RWPE2 (cell line): ENCODE measurements around the gene FFAR3.

Experiments used
- ATAC-seq: fragments of 200-7000 bp; cut with Tn5 transposase; 3 replicates; pipeline ENCODE4 v1.9.1; 2021; ENCODE audit warnings: low read depth
- DNase-seq: peaks from one replicate; pipeline ENCODE4 v3.0.0-alpha.2; 2020; ENCODE audit warnings: low spot score
- H3K27ac ChIP-seq: fragments of 450-650 bp; 2 replicates; pipeline ENCODE4 v1.5.1; 2017; ENCODE audit warnings: mild to moderate bottlenecking; ENCODE audit not compliant: poor library complexity, severe bottlenecking
- H3K27me3 ChIP-seq: fragments of 250-450 bp; sonication (Bioruptor Pico); 2 replicates; pipeline ENCODE4 v1.5.1; 2021; ENCODE audit warnings: mild to moderate bottlenecking, moderate library complexity; ENCODE audit not compliant: insufficient read depth, poor library complexity, severe bottlenecking
- H3K36me3 ChIP-seq: fragments of 250-450 bp; sonication (Bioruptor Pico); 2 replicates; pipeline ENCODE4 v1.5.1; 2020; ENCODE audit warnings: low read depth, mild to moderate bottlenecking, moderate library complexity
- H3K4me1 ChIP-seq: fragments of 250-450 bp; sonication (Bioruptor Pico); 2 replicates; pipeline ENCODE4 v1.5.1; 2021; ENCODE audit warnings: mild to moderate bottlenecking, moderate library complexity; ENCODE audit not compliant: insufficient read depth, poor library complexity, severe bottlenecking
- H3K4me3 ChIP-seq: fragments of 250-450 bp; sonication (Bioruptor Pico); 2 replicates; pipeline ENCODE4 v1.5.1; 2021; ENCODE audit warnings: mild to moderate bottlenecking, moderate library complexity; ENCODE audit not compliant: severe bottlenecking
- H3K9me3 ChIP-seq: fragments of 250-450 bp; sonication (Bioruptor Pico); 2 replicates; pipeline ENCODE4 v1.5.1; 2021; ENCODE audit warnings: mild to moderate bottlenecking, moderate library complexity; ENCODE audit not compliant: severe bottlenecking
- TF ChIP-seq, protein P1 (sequence below): fragments of 450-650 bp; IDR thresholded peaks from one replicate; pipeline ENCODE4 v1.5.1; 2017; ENCODE audit warnings: mild to moderate bottlenecking, moderate library complexity; ENCODE audit not compliant: poor library complexity, severe bottlenecking

The FFAR3 gene

GRCh38 chr19:35349614-35350521, 8.4 kb upstream of the FFAR3 start:
- TF ChIP-seq, protein P1, sequence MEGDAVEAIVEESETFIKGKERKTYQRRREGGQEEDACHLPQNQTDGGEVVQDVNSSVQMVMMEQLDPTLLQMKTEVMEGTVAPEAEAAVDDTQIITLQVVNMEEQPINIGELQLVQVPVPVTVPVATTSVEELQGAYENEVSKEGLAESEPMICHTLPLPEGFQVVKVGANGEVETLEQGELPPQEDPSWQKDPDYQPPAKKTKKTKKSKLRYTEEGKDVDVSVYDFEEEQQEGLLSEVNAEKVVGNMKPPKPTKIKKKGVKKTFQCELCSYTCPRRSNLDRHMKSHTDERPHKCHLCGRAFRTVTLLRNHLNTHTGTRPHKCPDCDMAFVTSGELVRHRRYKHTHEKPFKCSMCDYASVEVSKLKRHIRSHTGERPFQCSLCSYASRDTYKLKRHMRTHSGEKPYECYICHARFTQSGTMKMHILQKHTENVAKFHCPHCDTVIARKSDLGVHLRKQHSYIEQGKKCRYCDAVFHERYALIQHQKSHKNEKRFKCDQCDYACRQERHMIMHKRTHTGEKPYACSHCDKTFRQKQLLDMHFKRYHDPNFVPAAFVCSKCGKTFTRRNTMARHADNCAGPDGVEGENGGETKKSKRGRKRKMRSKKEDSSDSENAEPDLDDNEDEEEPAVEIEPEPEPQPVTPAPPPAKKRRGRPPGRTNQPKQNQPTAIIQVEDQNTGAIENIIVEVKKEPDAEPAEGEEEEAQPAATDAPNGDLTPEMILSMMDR: no peak
- Histone ChIP-seq H3K4me3 (no peak overlapping the region), H3K36me3 (no peaks in the 10 kb centered on the region), H3K27me3 (peaks cover 21% of the 10 kb centered on the region), H3K4me1 (no peaks in the 10 kb centered on the region), H3K27ac (no peak overlapping the region), H3K9me3 (no peaks in the 10 kb centered on the region)
- DNase-seq (no peak), ATAC-seq (no peak)

GRCh38 chr19:35350591-35350990, 7.7 kb upstream of the FFAR3 start:
- Histone ChIP-seq H3K36me3 (no peaks in the 10 kb centered on the region), H3K27me3 (peaks cover 24% of the 10 kb centered on the region), H3K9me3 (no peaks in the 10 kb centered on the region), H3K4me3 (no peak overlapping the region), H3K27ac (no peak overlapping the region), H3K4me1 (no peaks in the 10 kb centered on the region)
- ATAC-seq: no peak
- no peak for DNase-seq
- TF ChIP-seq, protein P1: no peak

GRCh38 chr19:35351411-35352176, 6.7 kb upstream of the FFAR3 start:
- Histone ChIP-seq H3K27ac (no peak overlapping the region), H3K4me1 (no peaks in the 10 kb centered on the region)
- no peak for ATAC-seq

GRCh38 chr19:35352177-35352447, 6.1 kb upstream of the FFAR3 start:
- Histone ChIP-seq H3K36me3 (no peaks in the 10 kb centered on the region), H3K27me3 (peaks cover 9% of the 10 kb centered on the region), H3K4me3 (no peak overlapping the region), H3K4me1 (no peaks in the 10 kb centered on the region), H3K27ac (no peak overlapping the region), H3K9me3 (no peaks in the 10 kb centered on the region)
- ATAC-seq (no peak), DNase-seq (no peak)
- TF ChIP-seq, protein P1: no peak

More at GRCh38 chr19:35351411-35352176, 6.7 kb upstream of the FFAR3 start:
- no peak overlapping the region for H3K4me3 ChIP-seq
- TF ChIP-seq, protein P1: no peak
- H3K36me3 ChIP-seq: no peaks in the 10 kb centered on the region
- peaks cover 14% of the 10 kb centered on the region for H3K27me3 ChIP-seq
- DNase-seq: peak; percentile 38
- H3K9me3 ChIP-seq: no peaks in the 10 kb centered on the region
